Adipocyte (in vitro differentiated cells): ENCODE results near the gene ARL8B.

ENCODE experiments used
- DNase-seq: peaks from one replicate; pipeline ENCODE4 v3.0.0-alpha.2; 2015; ENCODE audit warnings: low read depth
- H3K27me3 ChIP-seq: replicated peaks from 2 replicates; pipeline ENCODE4 v1.7.0; 2013; ENCODE audit warnings: mild to moderate bottlenecking, low read length, moderate library complexity; ENCODE audit not compliant: control insufficient read depth, insufficient read depth
- H3K36me3 ChIP-seq: 2 replicates; pipeline ENCODE4 v1.7.0; 2013; ENCODE audit warnings: low read length, mild to moderate bottlenecking, moderate library complexity; ENCODE audit not compliant: control insufficient read depth, insufficient read depth, severe bottlenecking
- H3K4me1 ChIP-seq: 2 replicates; pipeline ENCODE4 v1.7.0; 2013; ENCODE audit warnings: mild to moderate bottlenecking, low read length, moderate library complexity; ENCODE audit not compliant: control insufficient read depth, insufficient read depth
- H3K4me3 ChIP-seq: 2 replicates; pipeline ENCODE4 v1.7.0; 2013; ENCODE audit warnings: mild to moderate bottlenecking, low read length, moderate library complexity
- H3K9ac ChIP-seq: 2 replicates; pipeline ENCODE4 v1.7.0; 2013; ENCODE audit warnings: mild to moderate bottlenecking, low read length, moderate library complexity
- H3K9me3 ChIP-seq: 2 replicates; pipeline ENCODE4 v1.7.0; 2013; ENCODE audit warnings: mild to moderate bottlenecking, low read length, moderate library complexity; ENCODE audit not compliant: control insufficient read depth

ARL8B gene

GRCh38 chr3:5198986-5199731 is 77.1 kb downstream of the ARL8B start:
- Histone ChIP-seq H3K36me3 (peaks cover 21% of the 10 kb centered on the region), H3K9me3 (no peaks in the 10 kb centered on the region), H3K27me3 (no peaks in the 10 kb centered on the region), H3K4me3 (no peak overlapping the region), H3K4me1 (peaks cover 71% of the 10 kb centered on the region), H3K9ac (peak overlapping the region; percentile 41)
- DNase-seq: no peak

GRCh38 chr3:5201536-5201935 is 79.4 kb downstream of the ARL8B start:
- H3K4me1 ChIP-seq: peaks cover 62% of the 10 kb centered on the region
- peaks cover 33% of the 10 kb centered on the region for H3K36me3 ChIP-seq
- no peak overlapping the region for H3K4me3 ChIP-seq
- no peaks in the 10 kb centered on the region for H3K27me3 ChIP-seq
- H3K9me3 ChIP-seq: no peaks in the 10 kb centered on the region
- no peak overlapping the region for H3K9ac ChIP-seq
- DNase-seq: no peak

GRCh38 chr3:5202222-5202621 is 80.1 kb downstream of the ARL8B start:
- H3K9ac ChIP-seq: no peak overlapping the region
- peaks cover 39% of the 10 kb centered on the region for H3K36me3 ChIP-seq
- peak; percentile 75 for DNase-seq
- no peaks in the 10 kb centered on the region for H3K27me3 ChIP-seq
- H3K9me3 ChIP-seq: no peaks in the 10 kb centered on the region
- H3K4me3 ChIP-seq: no peak overlapping the region
- peaks cover 55% of the 10 kb centered on the region for H3K4me1 ChIP-seq

- no peak overlapping the region for H3K9ac ChIP-seq
- H3K9me3 ChIP-seq: no peaks in the 10 kb centered on the region
- no peak overlapping the region for H3K4me3 ChIP-seq
- H3K27me3 ChIP-seq: no peaks in the 10 kb centered on the region
- H3K4me1 ChIP-seq: peaks cover 28% of the 10 kb centered on the region
- DNase-seq: no peak
- H3K36me3 ChIP-seq: peaks cover 66% of the 10 kb centered on the region
These were observed 83.3 kb downstream of the ARL8B start for GRCh38 chr3:5205165-5205941.

GRCh38 chr3:5210926-5211325 is 88.8 kb downstream of the ARL8B start:
- peaks cover 92% of the 10 kb centered on the region for H3K36me3 ChIP-seq
- DNase-seq: no peak
- H3K9me3 ChIP-seq: no peaks in the 10 kb centered on the region
- no peaks in the 10 kb centered on the region for H3K4me1 ChIP-seq
- H3K27me3 ChIP-seq: no peaks in the 10 kb centered on the region
- no peak overlapping the region for H3K9ac ChIP-seq
- H3K4me3 ChIP-seq: no peak overlapping the region

GRCh38 chr3:5212628-5213573 is 90.8 kb downstream of the ARL8B start:
- H3K9me3 ChIP-seq: no peaks in the 10 kb centered on the region
- H3K4me1 ChIP-seq: peaks cover 3% of the 10 kb centered on the region
- H3K27me3 ChIP-seq: no peaks in the 10 kb centered on the region
- H3K9ac ChIP-seq: no peak overlapping the region
- peaks cover 95% of the 10 kb centered on the region for H3K36me3 ChIP-seq
- DNase-seq: no peak
- H3K4me3 ChIP-seq: no peak overlapping the region

GRCh38 chr3:5213574-5213966 is 91.5 kb downstream of the ARL8B start:
- peaks cover 9% of the 10 kb centered on the region for H3K4me1 ChIP-seq
- H3K27me3 ChIP-seq: no peaks in the 10 kb centered on the region
- no peak overlapping the region for H3K4me3 ChIP-seq
- H3K36me3 ChIP-seq: peaks cover 89% of the 10 kb centered on the region
- H3K9ac ChIP-seq: no peak overlapping the region
- no peak for DNase-seq
- H3K9me3 ChIP-seq: no peaks in the 10 kb centered on the region

GRCh38 chr3:5214352-5214751 is 92.3 kb downstream of the ARL8B start:
- Histone ChIP-seq H3K9me3 (no peaks in the 10 kb centered on the region), H3K27me3 (no peaks in the 10 kb centered on the region), H3K9ac (no peak overlapping the region), H3K4me1 (peaks cover 14% of the 10 kb centered on the region), H3K4me3 (no peak overlapping the region), H3K36me3 (peaks cover 81% of the 10 kb centered on the region)
- no peak for DNase-seq

GRCh38 chr3:5217824-5218595 is 95.9 kb downstream of the ARL8B start:
- no peak overlapping the region for H3K4me3 ChIP-seq
- H3K4me1 ChIP-seq: peaks cover 14% of the 10 kb centered on the region
- H3K36me3 ChIP-seq: peaks cover 44% of the 10 kb centered on the region
- no peaks in the 10 kb centered on the region for H3K27me3 ChIP-seq
- H3K9me3 ChIP-seq: no peaks in the 10 kb centered on the region
- DNase-seq: peak; percentile 11
- no peak overlapping the region for H3K9ac ChIP-seq

- no peak overlapping the region for H3K4me3 ChIP-seq
- H3K36me3 ChIP-seq: peaks cover 36% of the 10 kb centered on the region
- H3K27me3 ChIP-seq: no peaks in the 10 kb centered on the region
- H3K4me1 ChIP-seq: peaks cover 14% of the 10 kb centered on the region
- DNase-seq: peak; percentile 15
- no peaks in the 10 kb centered on the region for H3K9me3 ChIP-seq
- no peak overlapping the region for H3K9ac ChIP-seq
These were observed 96.7 kb downstream of the ARL8B start for GRCh38 chr3:5218815-5219214.
